GM19438 (cell line): ENCODE data around the gene KRT222.

Experiments used
- ATAC-seq: cut with Tn5 transposase; IDR thresholded peaks from one replicate; pipeline ENCODE4 v1.9.1; 2021; ENCODE audit warnings: low read depth; ENCODE audit not compliant: unreplicated experiment

Gene KRT222

GRCh38 chr17:40659911-40660310 is 5.1 kb downstream of the KRT222 start:
- ATAC-seq: no peak

- no peak for ATAC-seq
These were observed 6.6 kb downstream of the KRT222 start for GRCh38 chr17:40658396-40658795.

- no peak for ATAC-seq
These were observed 13.0 kb downstream of the KRT222 start for GRCh38 chr17:40651939-40652338.

GRCh38 chr17:40648384-40648968 is 16.5 kb downstream of the KRT222 start:
- no peak for ATAC-seq

GRCh38 chr17:40647624-40648383 is 17.2 kb downstream of the KRT222 start, which contains the start of gene SMARCE1:
Gene SMARCE1, minus strand, starts transcription at chr17:40647818. Its CDS starts 2,016 bp downstream, at chr17:40645802.
- peak; percentile 62 for ATAC-seq

- no peak for ATAC-seq
These were observed 18.0 kb downstream of the KRT222 start for GRCh38 chr17:40646791-40647623.

- no peak for ATAC-seq
These were observed 19.0 kb downstream of the KRT222 start for GRCh38 chr17:40645943-40646342.

- no peak for ATAC-seq
These were observed 19.7 kb downstream of the KRT222 start for GRCh38 chr17:40645291-40645690.

GRCh38 chr17:40637931-40638330 is 27.0 kb downstream of the KRT222 start:
- no peak for ATAC-seq

GRCh38 chr17:40633871-40634270 is 31.1 kb downstream of the KRT222 start:
- ATAC-seq: no peak

GRCh38 chr17:40632216-40632615 is 32.8 kb downstream of the KRT222 start:
- no peak for ATAC-seq

- no peak for ATAC-seq
These were observed 35.1 kb downstream of the KRT222 start for GRCh38 chr17:40629842-40630241.

GRCh38 chr17:40625311-40625710 is 39.7 kb downstream of the KRT222 start:
- no peak for ATAC-seq

- no peak for ATAC-seq
These were observed 41.4 kb downstream of the KRT222 start for GRCh38 chr17:40623419-40624210.

- ATAC-seq: no peak
These were observed 42.5 kb downstream of the KRT222 start for GRCh38 chr17:40622509-40622928.

- no peak for ATAC-seq
These were observed 43.4 kb downstream of the KRT222 start for GRCh38 chr17:40621578-40621977.

GRCh38 chr17:40621019-40621418 is 44.0 kb downstream of the KRT222 start:
- ATAC-seq: no peak

- no peak for ATAC-seq
These were observed 46.0 kb downstream of the KRT222 start for GRCh38 chr17:40618754-40619625.

GRCh38 chr17:40617678-40618240 is 47.2 kb downstream of the KRT222 start:
- ATAC-seq: no peak
